Occipital lobe (tissue), 2 donors: ENCODE data around the gene SGMS1. TPM values are rescaled to one million over a fixed set of nuclear protein-coding genes. Genes with fewer than 3 reads are reported as not detected.
"Not testable (repeated sequence)": the region's sequence is repeated elsewhere in the genome, so short reads cannot be mapped to it uniquely, and the experiment has no call there.

Experiments
- DNase-seq: peaks from one replicate; lab custom pipeline; 2025; lab: John Stamatoyannopoulos, UW
- total RNA-seq: library from RNA; depleted of rRNA; stranded (reverse); fragments of >200 nt; gene quantifications from one replicate; pipeline ENCODE4 v1.2.3, GENCODE V29; 2014

Gene SGMS1
- total RNA-seq, result 46.5 TPM

DNA sequence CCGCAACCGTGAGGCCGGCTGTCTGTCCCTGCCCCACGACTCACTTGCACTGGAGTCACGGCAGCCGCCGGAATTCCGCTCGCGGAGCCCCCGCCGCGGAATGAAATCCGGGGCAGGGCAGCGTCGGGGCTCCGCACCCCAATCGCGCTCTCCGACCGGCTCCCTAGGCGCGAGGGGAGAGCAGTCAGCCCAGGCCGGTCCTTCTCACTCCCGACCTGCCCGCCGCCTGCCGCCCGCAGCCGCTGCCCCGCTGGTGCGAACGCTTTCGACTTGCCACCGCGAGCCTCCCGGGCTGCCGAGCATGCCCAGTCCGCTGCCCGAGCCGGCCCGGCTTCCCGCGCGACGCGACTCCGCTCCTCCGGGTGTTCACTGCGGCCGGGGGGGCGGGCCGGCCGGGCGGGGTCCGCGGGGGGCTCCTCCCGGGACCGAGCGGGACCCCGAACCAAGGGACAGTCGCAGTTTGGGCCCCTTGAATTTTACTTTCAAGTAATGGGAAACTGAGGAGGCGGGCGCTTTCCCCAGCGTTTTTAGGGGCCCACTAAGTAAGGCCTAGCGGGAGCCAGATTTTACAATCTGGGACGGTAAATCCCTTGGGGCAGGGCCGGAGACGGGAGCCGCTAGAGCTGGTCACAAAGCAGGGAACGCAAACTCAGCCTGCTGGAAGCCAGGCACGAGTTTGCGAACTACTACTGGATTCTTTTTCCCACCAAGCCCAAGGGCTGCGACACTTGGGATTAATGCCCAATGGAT, at the start of gene SGMS1:
TSS of gene SGMS1 (minus strand) at position 294 of the 750 bp plus-strand sequence. CDS start 279,842 bp downstream, outside the sequence.
- peak; percentile 80 for DNase-seq

DNA sequence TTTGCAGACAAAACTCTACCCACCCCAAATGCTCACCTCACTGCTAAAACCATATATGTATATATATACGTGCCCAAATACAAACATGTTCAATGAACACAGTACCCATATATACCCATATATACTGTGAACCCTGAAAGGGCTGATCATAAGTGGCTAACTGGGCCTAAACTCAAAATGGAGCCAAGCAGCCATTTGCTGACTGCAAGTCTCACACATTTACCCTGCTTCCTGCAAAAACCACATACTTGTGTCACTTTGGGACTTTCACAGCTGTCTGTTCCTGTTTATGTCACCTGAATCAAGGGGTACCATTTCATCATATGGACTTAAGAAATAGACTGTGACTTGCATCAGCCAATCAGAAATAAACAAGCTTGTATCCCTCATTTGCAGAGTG, 48.4 kb upstream of the SGMS1 start:
- DNase-seq, result not testable (repeated sequence)

DNA sequence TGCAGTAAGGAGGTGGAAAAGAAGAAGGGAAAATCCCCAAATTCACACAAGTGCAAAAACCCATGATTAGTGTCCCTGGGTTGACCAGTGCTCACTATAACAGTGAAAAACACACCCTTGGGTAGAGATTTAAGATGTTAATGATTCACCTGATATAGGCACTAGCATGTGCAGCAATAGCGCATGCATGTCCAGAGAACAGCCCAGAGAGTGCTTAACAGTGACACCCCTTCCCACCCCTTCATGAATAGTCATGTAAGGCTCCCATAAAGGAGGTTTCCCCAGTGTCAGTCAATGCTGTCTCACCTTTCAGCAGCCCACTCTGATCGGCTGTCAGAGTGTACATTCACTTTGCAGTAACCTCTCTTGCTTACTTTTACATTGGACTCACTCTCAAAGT, 47.9 kb upstream of the SGMS1 start:
- not testable (repeated sequence) for DNase-seq

DNA sequence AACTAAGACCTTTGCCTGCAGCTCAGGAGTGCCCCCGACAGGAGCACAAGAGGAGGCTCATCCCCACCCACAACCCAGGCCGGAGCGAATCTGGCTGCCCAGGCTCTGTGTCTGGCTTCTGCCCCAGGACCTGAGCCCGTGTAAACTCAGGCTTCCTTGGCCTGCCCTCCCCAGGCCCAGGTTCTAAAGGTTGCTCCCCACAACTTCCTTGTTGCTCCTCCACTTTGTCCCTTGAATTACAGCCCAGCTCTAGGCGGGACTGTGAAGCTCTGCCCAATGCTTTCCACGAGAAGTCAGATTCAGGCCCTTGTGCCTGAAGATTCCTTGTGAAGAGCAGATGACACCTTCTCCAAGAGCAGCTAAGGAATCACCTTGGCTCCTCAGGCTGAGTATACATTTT, 46.2 kb upstream of the SGMS1 start:
- DNase-seq, result not testable (repeated sequence)

DNA sequence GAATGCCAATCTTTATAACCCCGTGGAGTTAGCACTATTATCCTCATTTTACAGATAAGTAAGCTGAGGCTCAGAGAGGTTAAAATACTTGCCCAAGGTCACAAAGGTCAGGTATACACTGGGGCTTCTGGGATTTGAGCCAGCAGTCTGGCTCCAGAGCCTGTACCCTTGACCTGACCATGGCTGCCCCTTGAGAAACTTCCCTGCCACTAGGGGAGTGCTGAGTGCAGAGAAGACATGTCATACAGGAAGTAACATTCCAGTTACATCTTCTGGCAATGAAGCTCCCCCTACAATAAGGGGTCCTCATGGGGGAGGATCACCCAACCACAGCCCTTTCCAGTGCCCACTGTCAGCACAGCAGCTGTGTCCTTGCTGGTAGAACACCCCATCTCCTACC, 43.6 kb upstream of the SGMS1 start:
- not testable (repeated sequence) for DNase-seq

DNA sequence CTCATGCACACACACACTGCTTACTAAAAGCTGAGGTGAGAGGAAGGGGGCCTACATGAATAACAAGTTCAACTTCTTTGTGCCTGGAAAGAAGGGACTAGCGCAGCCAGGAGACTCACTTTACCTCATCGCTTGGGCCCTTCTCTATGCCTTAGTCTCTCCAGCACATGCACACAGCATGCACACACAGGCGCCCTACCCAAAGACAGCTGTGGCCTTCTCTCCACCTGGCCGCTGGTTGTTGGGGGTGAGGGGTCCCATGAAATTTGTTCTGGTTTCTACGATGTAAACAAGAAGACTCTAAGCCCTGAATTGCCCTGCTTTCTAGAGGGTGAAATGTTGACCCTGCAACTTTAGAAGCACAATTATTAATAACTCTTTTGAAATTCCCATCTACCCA, 38.7 kb upstream of the SGMS1 start:
- DNase-seq, result not testable (repeated sequence)

DNA sequence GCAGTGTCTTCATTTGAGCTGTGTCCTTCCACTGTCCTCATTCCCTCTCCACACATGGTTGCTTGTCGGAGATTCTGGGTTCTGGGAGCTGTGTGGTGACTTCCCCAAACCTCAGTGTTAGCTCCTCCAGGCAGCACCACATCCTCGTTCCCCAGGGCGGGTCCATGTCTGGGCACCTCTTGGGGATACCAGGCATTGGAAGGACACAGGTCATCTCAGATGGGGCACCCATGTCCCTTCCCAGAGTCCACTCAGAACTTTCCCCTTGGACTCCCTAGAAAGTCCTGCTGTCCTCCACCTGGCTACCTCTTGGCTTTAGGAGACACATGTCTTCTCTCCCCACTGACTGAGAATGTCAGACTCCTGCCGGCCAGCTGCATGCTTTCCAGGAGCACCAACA, 37.8 kb upstream of the SGMS1 start:
- not testable (repeated sequence) for DNase-seq

DNA sequence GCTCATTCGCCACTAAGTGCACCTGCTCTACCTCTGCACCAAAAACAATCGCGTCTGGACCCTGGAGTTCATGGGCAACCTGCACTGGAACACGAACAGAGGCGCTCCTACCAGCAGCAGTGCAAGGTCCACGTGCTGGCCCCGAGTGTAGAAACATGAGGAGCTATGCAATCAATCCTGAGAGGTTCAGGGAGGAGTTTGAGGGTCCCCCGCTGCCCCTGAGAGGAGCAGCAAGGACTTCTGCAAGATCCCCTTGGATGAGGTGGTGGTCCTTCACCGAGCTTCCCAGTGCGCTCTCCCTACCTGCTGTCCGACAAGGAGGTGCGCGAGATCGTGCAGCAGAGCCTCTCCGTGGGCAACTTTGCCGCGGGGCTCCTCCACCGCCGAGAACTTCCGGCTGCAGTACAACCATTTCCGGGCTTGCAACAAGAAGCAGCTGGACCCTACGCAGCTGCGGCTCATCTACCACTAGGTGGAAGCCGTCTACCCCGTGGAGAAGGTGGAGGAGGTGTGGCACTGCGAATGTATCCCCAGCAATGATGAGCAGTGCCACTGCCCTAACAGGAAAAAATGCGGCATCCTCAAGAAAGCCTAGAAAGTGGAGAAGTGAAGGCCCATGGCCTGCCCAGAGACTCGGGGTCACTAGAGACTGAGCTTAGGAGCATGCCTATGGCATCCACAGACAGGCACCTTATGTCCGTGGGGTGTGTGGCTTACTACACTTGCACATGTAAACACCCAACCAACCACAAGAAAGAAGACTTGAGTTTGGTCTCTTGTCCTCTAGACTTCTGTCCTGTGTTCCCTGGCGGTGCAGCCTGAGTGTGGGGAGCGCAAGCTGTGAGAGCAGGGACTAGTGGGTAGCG, 36.3 kb upstream of the SGMS1 start:
- DNase-seq, result not testable (repeated sequence)

DNA sequence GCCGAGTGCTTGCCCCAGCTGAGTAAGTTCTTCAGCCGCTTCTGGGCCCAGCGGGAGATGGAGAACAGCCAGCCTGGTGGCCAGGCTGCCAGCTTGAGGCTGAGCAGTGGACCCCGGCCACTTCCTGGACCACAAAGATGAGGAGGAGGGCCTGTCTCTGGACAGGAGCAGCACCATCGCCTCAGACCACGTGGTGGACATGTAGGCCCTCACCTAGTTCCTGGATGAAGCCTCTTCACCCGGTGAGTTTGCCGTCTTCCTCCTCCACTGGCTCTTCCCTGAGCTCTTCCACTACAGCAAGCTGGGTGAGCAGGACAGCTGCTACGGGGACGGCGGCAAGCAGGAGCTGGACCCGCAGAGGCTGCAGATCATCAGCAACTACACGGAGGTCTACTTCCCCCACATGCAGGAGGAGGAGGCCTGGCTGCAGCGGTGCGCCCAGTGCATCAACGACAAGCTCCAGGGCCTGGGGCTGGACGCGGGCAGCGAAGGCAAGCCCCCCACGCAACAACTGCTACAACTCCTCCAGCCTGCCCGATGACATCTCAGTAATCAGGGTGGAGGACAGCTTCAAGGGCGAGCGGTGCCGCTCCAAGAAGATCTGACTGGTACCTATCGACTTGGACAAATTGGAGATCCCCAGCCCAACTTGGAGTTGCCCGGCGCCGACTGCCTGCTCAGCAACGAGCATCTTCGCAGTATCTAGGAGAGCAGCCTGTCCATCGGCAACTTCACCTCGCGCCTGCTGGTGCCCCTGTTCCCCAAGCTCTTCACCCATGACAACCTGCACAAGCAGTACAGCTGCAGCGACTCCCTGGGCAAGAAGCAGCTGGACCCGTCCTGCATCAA, 35.5 kb upstream of the SGMS1 start:
- DNase-seq, result not testable (repeated sequence)

DNA sequence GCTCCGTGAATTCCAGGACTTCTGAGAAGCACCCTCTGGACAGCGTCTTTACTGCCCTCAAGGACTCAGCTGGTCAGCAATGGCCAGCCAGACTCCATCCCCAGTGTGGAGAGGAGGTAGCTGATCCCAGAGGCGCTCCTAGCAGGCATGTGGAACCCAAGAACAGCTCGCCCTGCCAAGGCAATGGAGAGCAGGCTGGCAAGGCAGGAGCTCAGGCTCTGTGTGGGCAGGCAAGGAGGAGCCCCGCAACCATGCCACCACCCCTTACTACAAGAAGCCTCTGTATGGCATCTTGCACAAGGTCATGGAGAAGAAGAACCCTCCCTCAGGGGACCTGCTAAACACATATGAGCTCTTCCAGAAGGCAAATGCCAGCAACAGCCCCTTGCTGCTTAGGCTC, 34.4 kb upstream of the SGMS1 start:
- no peak for DNase-seq

DNA sequence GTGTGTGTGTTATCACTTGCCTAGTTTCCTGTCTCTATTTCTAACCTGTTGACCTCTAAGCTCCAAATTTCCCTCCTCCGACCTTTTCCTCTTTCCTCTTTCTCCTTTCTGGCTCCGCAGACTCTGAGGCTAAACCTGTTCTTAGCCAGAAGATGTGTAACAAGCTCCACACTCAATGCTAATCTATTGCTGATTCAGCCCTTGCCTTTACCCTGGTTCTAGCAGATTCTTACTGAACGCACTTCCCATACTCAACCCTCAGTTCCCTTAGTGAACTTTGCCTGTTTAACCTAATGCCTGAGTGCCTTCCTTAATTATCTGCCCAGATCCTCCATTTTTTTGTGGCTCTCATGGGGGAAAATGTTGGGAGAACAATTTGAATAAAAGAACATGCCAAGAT, 30.0 kb upstream of the SGMS1 start:
- no peak for DNase-seq

DNA sequence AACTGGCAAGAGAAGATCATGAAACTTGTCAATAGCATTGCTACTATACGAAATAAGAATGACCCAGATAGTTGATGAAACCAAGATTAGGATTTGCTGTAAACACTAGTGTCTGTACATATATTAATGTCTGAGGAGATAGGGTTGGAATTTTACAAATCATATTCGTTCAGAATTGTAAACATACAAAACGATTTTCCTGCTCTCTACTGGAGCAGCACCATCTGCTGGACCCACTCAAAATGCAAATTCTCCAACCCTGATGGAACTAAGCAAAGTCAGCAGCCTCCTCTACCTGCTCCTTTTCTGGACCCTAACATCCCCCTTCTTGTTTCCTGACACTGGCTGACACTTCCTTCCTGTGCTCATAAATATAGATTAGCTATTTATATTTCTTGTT, 29.4 kb upstream of the SGMS1 start:
- no peak for DNase-seq

DNA sequence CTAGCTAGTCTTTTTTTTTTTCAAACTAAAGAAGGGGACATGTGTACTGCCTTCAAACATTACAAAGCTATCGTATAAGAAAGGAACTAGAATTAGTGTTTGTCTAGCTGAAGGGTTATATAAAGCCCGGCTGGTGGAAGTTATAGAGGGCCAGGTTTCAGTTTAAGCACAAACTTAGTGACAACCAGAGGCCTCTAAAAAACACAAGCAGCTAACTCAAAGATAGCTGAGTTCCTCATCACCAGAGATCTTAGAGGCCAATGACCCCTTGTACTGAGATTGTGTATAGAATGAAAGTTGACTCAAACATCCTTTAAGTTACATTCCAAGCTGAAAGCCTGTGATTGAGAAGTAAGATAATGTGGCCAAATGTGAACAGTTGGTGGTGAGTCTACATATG, 28.1 kb upstream of the SGMS1 start:
- no peak for DNase-seq

DNA sequence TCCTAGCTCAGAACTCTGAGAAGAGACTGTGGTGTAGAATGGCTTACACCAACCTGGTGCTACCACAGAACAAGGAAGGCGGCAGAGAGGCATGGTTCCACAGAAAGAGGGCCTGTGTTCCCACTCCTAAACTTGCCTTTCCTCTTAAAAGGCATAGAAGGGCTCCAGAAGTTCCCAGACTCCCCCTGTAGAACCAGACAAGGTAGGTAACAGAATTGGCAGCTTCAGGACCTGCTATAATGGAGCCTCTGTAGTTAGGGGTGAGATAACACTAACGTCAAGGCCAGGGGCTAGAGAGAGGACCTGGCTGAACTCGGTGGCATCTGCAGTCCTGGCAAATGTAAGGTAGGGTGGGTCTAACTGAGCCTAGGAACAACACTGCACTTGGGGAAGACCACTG, 26.7 kb upstream of the SGMS1 start:
- DNase-seq, result no peak

DNA sequence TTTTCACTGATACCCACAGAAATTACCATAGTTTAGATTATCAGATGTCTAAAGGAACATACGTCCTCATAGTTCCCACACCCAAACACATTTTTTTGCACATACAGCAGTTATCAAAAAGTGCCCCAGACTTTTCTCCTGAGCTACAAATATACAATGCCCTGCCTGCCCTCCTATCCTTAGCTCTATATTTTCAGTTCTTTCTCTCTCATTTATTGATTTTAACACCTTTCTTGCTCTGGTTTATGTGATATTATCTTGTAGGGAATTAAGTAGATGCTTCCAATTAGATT, 25.1 kb upstream of the SGMS1 start:
- DNase-seq, result no peak

DNA sequence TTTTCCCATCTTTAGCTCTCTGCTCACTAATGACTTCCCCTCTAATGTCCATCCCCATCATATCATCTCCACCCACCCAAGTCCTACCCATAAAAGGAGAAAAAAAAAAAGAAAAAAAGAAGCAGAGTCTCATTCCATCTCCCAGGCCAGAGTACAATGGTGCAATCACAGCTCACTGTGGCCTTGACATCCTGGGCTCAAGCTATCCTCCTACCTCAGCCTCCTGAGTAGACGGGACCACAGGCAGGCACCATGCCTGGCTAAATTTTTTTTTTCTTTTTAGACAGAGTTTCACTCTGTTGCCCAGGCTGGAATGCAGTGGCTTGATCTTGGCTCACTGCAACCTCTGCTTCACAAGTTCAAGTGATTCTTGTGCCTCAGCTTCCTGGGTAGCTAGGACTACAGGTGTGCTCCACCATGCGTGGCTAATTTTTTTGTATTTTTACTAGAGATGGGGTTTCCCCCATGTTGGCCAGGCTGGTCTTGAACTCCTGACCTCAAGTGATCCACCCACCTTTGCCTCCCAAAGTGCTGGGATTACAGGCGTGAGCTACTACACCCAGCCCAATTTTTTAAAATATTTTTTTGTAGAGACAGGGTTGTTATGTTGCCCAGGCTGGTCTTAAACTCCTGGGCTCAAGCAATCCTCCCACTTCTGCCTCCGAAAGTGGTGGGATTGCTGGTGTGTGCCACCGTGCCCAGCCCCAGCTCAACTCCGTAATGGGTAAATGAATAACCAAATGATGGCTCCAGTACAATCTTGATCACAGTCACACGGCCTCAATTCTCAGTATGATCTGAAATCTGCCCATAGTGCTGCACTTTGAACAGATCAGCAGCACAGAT, 24.6 kb upstream of the SGMS1 start:
- no peak for DNase-seq

DNA sequence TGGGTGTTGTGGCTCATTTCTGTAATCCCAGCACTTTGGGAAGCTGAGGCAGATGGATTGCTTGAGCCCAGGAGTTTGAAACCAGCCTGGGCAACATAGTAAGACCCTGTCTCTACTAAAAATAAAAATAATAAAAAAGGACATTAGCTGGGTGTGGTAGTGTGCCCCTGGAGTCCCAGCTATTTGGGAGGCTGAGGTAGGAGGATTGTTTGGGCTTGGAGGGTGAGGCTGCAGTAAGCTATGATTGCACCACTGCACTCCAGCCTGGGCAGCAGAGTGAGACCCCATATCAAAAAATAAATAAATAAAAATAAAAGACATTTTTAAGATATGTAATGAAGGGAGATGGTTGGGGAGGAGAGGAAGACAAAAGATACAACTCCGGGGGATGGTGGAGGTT, 23.6 kb upstream of the SGMS1 start:
- DNase-seq, result not testable (repeated sequence)

DNA sequence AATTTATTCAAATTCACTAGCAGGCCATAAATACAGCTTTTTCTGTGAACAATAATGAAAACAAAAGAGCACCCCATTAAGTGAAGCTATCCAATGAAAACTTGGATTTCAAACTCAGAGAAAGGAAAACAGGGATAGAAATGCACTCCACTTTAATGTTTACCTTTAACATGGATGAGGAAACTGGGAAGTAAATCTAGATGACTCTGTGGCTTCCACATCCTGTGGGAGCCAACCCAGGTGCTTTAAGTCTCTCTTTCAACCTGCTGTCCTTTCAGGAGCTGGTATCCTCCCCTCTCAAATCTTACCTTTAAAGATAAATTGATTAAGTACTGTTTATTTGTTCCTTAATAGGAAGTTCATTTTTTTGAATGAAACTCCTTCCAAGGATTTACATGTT, 21.5 kb upstream of the SGMS1 start:
- no peak for DNase-seq

DNA sequence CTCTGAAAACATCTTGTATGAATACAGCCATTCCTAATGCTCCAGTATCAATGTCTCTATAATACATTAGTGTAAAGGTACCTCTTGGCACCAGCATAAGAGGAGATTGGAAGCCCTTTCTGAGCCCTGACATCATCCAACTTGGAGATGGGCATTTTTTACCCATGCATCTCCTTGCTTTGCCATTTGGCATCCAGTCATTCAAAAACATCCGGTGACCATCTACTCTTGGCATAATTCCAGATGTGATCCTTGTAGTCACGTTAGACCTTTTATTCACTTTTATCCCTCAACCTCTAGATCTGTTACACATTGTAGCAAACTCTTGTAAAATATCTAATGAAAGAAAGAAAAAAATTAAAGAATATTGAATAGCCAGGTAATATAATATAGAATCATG, 17.9 kb upstream of the SGMS1 start:
- no peak for DNase-seq

DNA sequence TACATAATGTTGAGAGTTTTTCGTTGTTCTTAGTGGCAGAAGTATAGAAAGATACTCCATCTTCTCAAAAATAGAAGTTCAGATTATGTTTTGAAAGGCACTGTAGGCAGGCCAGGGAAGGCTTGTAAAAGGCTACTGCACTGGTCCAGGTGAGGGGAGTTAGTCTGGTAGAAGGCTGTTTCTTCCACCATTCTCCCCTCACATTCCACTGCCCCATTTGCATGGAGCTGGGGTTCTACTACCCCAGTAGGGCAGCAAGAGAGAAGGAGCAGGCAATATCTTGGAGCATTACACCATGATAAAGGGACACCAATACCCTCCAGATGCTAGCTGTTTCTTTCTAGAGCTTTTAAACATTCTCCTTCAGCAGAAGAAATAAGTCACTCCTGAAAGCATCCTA, 16.5 kb upstream of the SGMS1 start:
- no peak for DNase-seq
